NCI-H2227 (cell line): ENCODE results near the gene CFC1B.
"Not testable (repeated sequence)": the region's sequence is repeated elsewhere in the genome, so short reads cannot be mapped to it uniquely, and the experiment has no call there.

Experiments used
- DNase-seq: peaks from one replicate; lab custom pipeline; 2025; ENCODE audit not compliant: unreplicated experiment; lab: John Stamatoyannopoulos, UW

Gene CFC1B

DNA sequence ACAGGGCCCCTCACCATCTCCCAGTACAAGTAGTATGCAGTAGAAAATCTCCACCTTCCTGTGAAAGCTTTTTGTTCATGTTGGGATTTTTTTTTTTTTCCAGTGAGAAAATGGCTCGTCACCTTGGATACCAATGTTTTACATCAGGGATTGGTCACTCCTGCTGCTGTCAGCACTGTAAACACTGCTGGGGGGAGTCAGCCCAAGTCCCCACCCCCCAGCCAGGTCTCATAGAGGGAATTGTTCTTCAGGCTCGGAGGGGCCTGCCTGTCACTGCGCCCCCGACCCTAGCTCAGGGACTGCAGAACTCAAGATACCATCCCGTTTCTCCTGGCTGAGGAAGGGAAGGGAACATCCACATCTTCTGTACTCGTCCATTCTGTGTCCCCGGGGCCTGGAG, at the start of gene CFC1B:
TSS of gene CFC1B (plus strand) at position 231 of the 400 bp plus-strand sequence. CDS start 263 bp downstream, outside the sequence.
- not testable (repeated sequence) for DNase-seq

DNA sequence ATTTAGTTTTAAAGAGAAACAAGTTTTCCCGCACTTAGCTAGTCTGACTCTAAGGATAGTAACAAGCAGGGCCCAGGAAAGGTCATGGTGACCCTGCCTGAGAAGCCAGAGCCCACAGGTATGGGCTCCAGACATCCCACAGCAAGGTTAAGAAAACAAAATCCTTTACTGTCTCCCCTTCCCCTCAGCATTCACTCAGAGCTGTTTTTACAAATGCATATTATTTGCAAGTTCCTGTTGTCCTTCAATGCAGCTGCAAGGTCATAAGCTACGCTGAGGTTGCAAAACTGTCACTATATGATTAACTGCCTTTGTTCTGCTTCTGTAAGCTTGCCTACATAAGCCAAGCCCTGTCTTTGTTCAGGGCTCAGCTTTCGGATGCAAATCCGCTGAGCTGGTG, 29.9 kb upstream of the CFC1B start:
- DNase-seq, result not testable (repeated sequence)

DNA sequence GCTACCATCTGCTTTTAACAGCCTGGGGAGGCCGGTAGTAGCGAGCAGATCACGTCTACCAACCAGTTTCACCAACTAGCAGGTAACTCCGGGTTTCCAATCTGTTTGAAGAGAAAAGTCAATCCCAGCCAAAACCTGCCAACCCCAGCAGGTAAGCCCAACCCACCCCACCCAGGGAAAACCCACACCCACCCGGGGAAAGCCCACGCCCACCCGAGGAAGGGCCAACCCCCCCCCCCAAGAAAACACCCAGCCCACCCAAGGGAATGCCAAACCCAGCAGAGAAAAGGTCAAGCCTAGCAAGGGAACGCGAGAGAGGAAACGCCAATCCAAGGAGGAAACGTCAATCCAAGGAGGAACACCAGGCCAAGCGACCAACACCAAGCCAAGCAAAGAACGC, 11.8 kb upstream of the CFC1B start, which contains the start of gene POTEI:
TSS of gene POTEI (minus strand) at position 101 of the 400 bp plus-strand sequence. CDS start at position 8, 93 bp downstream.
- DNase-seq, result not testable (repeated sequence)

DNA sequence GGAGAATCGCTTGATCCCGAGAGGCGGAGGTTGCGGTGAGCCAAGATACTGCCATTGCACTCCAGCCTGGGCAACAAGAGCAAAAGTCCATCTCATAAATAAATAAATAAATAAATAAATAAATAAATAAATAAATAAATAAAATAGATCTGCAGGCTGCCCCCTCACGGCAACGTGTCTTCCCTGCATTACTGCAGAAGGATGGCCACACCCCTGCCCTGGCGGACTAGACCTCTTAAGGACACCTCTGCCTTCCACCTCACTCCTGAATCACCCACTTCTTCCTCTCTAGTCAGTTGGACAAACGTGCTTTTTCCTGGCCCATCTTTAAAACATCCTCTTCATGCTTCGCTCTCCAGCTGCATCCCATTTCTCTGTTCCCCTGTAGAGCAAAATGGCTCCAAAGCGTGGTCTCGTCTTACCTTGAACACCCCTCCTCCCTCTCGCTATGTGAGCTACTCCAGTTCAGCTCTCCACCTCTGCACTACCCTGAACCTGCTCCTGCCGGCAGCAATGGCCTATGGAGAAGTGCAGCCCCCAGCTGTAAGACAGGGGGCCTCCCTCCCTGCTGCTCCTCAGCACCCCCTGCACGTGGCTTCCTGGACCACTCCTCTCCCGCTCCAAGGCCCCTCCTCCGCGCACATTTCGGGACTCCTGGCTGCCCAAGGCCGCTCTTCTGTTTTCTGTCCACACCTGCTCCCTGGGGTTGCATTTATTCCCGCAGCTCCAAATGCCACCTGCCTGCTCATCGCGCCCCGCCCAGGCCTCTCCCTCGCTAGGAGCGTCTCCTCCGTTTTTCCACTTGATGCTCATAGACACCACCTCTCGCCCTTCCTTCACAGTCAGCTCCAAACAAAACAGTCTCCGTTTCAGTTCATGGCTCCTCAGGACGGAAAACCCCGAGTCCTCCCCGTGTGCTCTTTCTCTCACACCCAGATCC, 9.9 kb upstream of the CFC1B start:
- DNase-seq, result not testable (repeated sequence)

DNA sequence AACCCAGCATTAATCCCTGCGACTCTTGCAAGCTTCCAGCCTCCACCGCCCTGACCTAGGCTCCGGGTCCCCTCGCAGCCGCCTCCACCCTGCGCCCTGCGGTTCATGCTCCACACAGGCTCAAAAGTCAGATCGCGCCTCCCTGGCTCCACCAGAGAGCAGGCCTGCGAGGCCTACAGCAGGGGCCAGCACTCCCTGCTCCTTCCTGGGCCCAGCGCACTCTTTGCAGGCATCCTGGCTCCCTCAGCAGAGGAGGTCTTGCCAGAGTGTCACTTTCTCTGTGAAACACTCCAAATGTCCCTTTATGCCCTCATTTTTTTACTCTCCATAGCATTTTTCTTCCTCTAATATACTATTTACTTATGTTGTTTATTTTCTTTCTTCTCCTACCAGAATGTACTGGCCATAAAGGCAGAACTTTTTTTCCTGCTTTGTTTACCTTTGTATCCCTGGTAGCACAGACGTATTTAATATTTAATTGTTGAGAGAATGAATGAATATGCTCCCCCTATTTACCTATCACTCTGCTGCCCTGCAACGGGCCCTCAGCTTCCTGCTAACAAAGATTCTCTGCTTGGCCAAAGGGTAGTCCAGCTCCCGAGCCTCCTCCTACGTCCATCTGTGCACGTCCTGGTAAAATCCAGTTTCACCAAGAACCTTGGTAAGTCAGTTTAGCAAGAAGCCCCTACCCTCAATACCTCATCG, 9.1 kb upstream of the CFC1B start:
- not testable (repeated sequence) for DNase-seq

DNA sequence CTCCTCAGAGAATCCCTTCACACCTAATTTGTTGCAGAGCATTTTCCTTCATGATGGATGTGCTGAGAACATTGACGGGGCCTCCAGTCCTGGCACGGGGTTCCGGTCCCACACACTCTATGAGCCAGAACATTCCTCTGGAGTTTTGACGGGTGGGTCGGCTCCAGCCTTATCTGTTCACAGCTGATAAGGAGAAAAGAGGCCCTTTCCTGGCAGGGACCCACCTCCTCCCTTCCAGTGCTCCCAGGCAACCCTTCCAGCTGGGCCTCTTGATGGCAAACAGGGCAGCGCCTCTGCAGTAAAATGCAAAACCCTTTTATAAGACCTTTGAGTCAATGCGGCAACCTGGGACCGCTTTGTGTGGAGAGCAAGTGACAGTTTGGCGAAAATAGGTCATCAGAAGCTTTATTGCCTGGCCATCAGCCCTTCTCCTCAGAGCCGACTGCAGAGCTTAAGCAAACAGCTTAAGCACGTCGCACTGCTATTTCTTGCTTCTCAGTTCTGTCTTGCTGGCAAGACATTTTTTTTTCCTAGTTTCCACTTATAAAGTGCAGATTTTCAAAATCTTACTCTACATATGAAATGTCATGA, 2.4 kb upstream of the CFC1B start:
- not testable (repeated sequence) for DNase-seq

DNA sequence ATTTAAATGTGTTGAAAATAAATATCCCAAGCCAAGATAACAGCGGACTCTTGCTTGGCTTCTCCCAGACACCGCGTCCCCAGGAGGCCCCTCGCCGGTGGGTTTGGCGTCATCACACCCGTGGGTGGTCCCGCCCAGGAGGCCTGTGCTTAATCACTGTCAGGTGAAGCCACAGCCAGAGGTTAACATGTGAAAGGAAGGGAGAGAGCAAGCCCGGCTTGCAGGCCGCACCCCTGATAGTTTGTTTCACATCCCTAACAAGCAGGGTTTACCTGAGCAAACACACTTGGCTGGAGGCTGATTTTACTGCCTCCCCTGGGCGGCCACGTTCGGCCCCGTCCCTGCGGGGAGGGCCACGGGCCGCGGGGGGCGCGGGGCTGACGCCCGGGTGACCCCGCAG, 1.4 kb downstream of the CFC1B start:
- not testable (repeated sequence) for DNase-seq

DNA sequence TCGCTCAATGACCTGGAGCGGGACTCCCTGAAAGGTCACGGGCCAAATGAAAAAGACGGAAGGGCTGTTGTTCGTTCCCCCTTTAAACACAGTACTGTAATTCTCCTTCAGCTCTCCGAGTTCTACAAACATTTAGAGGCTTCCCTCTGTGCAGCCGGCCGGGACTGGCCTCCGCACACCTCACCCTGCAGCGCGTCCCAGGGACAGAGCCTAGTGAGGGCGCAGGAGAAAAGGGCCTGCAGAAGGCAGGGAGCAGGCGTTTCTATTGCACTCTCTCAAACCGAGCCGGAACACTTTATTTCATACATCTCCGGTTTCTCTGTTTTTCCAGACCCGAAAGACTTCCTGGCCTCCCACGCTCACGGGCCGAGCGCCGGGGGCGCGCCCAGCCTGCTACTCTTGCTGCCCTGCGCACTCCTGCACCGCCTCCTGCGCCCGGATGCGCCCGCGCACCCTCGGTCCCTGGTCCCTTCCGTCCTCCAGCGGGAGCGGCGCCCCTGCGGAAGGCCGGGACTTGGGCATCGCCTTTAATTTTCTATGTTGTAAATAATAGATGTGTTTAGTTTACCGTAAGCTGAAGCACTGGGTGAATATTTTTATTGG, 6.4 kb downstream of the CFC1B start:
- not testable (repeated sequence) for DNase-seq

DNA sequence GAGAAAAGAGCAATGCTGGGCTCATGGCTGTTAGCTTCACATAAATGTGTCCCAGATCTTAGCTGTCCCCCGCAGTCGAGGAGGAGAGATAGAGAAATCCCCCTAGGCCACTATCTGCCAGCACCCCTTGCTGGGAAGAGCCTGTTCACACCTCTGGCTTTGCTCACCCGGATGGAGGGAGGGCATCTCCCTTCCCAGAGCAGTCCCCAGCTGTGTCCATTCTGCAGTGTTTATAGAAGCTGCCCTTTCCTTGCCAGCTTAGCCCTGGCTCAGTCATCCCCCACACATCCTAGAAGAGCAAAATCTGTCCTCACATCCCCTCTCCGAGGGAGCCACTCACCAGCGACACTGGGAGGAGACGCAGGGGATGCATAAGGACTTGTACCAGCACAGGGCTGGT, 8.5 kb downstream of the CFC1B start:
- DNase-seq, result not testable (repeated sequence)

DNA sequence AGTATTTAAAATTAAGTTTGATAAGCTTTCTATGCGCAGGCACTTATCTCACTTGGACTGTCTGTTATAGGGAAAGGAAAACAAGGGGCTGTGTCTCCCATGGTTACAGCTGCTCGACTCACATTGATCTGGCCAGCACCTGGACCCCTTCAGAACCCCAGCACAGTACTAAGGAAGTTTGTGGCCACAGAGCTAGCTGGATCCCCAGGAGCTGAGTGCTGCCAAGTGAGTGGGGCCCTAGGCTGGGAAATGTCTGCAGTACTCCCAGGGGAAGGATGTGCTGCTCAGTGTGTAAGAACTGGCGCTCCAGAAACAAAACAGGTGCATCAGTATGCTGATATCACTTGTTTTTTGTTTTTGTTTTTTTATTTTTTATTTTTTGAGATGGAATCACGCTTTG, 9.2 kb downstream of the CFC1B start:
- not testable (repeated sequence) for DNase-seq

DNA sequence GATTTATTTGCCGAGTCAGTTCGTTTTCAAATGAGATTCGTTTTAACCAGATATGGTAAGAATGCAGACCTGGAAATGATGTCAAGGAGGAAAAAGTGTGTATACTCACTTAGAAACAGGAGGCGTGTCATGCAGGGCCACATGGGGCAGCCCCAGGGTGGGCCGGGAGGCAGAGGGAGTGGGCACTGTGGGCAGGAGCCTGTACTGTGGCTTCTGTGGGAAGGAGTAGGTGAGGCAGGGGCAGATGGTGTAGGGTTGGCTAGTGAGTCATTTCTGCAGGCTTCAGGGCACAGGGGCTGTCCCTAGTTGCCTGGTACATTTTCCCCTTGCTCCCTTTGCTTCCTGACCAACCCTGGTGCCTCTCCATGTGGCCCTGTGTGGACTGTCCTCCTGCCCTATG, 10.2 kb downstream of the CFC1B start:
- not testable (repeated sequence) for DNase-seq

DNA sequence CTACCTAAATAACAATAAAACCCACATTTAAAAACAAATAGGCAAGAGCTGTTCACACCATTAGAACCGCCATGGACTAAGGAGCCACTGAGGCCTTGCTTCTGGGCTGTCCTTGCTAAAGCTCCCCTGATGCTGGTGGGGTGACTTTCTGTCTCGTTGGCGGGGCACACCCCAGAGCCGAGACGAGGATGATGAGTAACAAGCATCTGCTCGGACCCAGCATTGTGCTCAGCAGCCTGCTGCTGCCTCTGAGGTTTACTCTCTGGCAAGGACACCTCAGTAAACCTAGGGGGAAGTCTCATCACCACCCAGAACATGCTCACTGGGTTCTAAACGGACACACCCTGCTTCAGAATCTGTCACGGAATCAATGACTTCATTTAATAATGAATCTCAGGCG, 10.7 kb downstream of the CFC1B start:
- not testable (repeated sequence) for DNase-seq

DNA sequence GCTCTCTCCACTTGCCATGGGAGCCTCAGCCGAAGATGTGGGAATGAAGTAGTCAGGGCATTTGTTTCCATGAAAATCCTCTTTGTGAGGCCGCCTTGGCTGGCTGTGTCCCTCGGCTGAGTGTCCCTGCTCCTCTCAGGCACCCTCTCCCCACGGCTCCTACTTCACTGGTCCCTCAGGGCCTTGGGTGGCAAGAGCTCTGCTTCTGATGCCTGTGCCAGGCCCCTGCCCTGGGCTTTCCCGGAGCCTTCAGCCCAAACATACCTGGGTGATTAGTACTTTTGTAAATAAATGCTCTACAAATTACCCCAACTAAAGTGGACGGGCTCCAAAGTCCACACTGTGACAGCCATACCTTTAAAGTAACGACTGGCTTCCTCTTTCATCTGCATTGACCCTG, 15.6 kb downstream of the CFC1B start:
- not testable (repeated sequence) for DNase-seq

DNA sequence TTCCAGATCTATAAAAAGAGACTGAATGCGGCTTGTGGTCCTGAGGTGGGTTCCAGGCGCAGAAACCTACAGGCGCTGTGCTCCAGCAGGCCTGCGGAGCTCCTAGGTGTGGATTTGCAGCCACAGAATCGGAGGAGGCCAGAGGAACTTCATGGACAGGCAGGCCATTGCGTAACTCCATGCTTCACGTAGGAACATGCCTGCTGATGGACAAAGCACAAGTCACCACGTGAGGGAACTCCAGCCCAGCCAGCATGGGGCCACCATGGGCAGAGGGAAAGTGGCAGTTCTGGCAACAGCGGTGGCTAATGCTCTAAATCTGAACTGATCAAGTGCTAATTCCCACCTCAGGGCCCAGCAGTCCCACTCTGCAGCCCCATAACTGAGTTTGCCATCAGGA, 17.2 kb downstream of the CFC1B start:
- DNase-seq, result not testable (repeated sequence)

DNA sequence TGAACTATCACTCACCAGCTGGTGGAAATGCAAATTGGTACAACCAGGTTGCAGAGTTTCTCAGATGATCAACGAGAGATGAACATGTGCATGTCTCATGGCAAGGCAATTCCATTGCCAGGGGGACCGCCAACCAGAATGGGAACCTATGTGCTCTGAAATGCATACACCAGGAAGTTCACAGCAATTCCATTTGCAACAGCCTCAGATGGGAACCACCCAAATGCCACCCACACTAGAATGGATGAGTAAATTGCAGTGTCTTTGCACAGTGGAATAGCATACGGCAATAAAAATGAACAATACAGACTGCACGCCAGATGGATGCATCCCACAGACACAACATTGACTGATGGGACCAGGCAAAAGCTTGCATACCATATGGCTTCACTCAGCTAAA, 21.8 kb downstream of the CFC1B start:
- not testable (repeated sequence) for DNase-seq

DNA sequence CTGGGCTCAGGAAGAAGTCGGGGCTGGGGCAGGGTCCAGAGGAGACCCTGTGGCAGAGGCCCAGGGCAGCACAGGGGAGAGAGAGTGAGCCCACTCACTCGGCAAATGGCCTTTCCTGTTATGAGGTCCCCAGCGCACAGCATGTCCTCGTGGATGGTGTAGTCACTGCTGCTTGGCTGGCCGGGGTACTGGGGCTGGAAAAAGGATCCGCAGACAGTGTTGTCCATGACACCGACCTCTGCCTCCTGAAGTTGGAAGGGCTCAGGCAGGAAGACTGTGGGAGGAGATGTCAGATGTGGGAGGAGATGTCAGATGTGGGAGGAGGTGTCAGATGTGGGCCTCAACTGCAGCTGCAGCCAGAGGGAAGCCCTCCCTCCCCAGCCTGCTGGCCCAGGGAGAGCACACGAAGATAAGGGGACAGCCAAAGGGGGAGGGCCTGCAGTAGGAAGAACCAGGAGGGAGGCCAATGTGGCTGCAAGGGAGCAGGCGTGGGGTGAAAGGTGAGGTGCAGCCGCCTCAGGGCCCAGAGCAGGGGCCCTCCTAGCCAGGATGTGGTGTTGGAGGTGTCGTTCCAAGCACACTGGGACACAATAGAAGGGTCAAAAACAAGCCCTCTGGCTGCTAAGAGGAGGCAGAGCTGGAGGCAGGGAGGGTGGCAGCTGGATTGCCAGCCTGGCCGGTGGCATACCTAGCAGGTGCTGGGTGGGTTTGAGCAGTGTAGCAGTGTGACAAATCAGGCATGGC, 22.9 kb downstream of the CFC1B start:
- DNase-seq, result not testable (repeated sequence)

DNA sequence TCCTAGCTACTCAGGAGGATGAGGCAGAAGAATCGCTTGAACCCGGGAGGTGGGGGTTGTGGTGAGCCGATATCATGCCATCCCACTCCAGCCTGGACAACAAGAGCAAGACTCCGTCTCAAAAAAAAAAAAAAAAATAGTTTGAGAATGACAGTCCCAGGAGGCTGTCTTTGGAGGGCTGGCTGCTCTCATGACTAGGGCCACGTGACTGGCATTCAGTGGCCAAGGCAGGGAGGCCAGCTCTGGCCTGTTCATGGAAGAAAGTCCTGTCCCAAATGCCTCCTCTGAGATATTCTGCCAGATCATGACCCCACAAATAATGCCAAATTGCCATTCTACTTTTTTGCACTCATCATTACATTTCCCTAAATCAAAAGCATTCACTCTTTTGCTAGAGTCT, 24.0 kb downstream of the CFC1B start:
- not testable (repeated sequence) for DNase-seq

DNA sequence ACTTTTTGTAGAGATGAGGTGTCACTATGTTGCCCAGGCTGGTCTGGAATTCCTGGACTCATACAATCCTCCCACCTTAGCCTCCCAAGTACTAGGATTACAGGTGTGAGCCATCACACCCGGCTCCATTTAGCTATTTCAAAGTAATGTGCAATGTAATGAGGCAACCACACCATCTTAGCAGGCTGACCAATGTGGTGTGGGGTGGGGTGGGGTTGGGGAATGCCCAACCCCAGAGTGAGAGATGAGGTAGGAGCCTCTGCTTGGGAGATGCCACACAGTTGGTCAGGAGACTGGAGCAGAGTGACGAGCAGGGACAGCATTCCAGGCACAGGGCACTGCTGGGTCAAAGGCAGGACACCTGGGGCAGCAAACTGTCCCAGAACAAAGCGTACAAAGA, 27.4 kb downstream of the CFC1B start:
- DNase-seq, result not testable (repeated sequence)

DNA sequence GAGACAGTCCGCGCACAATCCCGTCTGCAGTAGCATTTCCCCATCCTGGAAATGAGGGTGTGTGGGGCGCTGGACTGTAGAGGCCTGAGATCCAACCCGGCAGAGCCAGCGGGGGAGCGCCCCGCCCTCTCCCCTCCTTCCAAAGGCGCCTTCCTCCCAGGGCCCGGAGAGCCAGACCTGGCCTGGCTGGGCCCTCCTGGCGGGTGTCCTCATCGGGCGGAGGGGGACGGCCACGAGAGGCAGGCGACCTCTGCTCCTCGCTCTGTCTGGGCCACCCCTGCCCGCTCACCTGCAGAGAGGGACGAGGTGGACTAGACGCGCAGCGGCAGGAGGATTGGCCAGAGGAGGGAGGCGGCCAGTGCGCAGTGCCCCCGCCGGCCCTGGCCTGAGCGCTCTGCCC, 28.5 kb downstream of the CFC1B start:
- DNase-seq, result not testable (repeated sequence)

DNA sequence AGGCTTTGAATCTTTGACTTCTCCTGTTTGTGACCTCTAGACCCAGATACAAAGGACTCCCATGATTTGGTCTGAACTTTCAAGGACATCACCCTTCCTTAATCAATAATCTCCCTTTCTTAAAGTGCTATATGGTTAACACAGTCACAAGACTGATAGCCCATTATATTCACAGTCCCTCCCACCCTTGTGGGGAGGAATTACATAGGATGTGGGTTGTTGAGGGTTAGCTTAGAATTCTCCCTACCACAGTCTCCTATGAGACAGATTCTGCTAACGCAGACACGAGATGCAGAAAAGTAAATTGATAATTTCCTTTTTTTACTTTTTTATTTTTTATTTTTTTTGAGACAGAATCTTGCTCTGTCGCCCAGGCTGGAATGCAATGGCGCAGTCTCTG, 33.2 kb downstream of the CFC1B start:
- not testable (repeated sequence) for DNase-seq
